Mucosa of gallbladder (tissue), 1 donor: Measurements from ENCODE around the gene FUT3. TPM values are rescaled to one million over a fixed set of nuclear protein-coding genes. Genes with fewer than 3 reads are reported as not detected.
A peak's percentile ranks its signal among the peaks of the same experiment; 100 is the strongest.
"Not testable (repeated sequence)": the region's sequence is repeated elsewhere in the genome, so short reads cannot be mapped to it uniquely, and the experiment has no call there.

ENCODE experiments used
- DNase-seq: peaks from one replicate; pipeline ENCODE4 v3.0.0-alpha.2; 2020; ENCODE audit warnings: low spot score
- total RNA-seq: library from RNA; stranded (reverse); gene quantifications from one replicate; pipeline ENCODE4 v1.2.1, GENCODE V29; 2021
- donor health status: DM: no; HTN: no; CAD: no.

Gene FUT3
- total RNA-seq, 1 donor from 2014 or later, result 127 TPM

DNA sequence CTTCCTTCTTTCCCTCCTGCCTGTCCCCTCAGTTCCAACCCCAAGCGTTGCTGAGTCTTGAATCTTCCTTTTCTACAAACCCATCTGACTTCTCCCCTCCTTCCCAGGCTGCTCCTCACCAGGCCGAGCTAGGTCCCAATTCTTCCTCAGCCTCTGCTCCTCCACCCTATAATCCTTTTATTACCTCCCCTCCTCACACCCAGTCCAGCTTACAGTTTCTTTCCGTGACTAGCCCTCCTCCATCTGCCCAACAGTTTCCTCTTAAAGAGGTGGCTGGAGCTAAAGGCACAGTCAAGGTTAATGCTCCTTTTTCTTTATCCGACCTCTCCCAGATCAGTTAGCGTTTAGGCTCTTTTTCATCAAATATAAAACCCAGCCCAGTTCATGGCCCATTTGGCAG lies 2.6 kb downstream of the FUT3 start:
- not testable (repeated sequence) for DNase-seq

DNA sequence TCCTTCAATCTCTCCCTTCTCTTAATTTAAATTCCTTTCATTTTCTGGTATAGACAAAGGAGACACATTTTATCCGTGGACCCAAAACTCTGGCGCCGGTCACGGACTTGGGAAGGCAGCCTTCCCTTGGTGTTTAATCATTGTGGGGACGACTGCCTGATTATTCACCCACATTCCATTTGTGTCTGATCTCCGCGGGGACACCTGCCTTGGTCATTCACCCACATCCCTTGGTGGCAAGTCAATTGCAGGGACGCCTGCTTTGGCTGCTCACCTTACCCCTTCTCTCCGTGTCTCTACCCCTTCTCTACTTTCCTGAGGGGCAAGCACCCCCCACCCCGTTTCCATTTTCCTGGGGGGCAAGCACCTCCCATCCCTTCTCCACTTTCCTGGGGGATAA lies 3.4 kb downstream of the FUT3 start:
- DNase-seq, result not testable (repeated sequence)

DNA sequence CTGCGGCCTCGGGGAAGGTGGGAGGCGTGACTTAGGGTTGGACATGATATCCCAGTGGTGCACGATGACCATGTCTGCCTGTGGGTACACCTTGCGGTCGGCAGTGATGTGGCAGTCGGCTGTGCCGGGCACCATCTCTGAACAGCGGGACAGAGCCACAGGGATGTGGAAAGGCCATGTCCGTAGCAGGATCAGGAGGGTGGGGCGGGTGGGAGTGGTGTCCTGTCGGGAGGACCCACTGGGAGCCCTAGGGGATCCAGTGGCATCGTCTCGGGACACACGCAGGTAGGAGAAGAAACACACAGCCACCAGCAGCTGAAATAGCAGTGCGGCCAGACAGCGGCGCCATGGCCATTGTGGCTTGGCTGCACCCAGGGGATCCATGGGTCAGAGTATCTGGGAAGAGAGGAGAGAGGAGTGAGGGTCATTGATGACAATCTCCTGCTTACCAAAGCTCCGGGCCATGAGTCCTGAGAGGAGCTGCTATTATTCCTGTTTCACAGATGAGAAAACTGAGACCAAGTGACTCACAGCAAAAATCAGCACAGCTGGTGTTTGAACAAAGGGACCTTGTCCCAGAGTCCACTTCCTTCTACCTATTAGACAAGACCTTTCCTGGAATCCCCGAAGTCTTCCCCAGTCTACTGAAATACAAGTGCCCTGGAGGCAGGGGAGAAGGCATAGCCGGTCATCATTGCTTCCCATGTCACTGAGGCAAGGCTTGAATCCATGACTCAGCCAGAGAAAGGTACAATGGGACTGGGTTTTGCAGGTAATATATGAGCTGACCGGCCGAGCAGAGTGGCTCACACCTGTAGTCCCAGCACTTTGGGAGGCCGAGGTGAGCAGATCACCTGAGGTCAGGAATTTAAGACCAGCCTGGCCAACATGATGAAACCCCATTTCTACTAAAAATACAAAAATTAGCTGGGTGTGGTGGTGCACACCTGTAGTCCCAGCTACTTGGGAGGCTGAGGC lies 6.5 kb downstream of the FUT3 start:
- no peak for DNase-seq

DNA sequence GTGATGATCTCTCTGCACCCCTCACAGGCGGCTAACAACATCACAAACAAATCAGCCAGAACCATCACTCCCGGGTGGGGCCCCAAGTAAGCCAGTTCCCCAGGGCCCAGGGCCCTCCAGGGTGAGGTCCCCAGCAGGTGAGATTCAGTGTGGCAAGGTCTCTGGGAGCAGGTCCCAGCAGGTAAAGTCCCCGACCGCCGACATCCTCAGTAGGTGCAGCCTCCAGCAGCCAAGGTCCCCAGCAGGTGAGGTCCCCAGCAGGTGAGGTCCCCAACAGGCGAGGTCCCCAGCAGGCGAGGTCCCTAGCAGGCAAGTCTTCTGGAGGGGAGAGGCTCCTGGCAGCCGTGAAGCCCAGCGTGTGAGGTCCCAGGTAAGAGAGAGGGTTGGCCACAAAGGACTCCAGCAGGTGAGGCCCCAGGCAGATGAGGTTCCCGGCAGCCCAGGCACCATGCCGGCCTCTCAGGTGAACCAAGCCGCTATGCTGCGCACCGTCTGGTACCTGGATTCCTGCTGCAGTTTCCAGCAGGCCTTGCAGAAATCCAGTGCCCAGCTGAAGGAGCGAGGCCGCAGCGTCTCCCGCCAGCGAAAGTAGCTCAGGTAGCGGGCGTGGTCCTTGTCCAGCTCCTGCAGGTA lies 7.8 kb downstream of the FUT3 start:
- no peak for DNase-seq

DNA sequence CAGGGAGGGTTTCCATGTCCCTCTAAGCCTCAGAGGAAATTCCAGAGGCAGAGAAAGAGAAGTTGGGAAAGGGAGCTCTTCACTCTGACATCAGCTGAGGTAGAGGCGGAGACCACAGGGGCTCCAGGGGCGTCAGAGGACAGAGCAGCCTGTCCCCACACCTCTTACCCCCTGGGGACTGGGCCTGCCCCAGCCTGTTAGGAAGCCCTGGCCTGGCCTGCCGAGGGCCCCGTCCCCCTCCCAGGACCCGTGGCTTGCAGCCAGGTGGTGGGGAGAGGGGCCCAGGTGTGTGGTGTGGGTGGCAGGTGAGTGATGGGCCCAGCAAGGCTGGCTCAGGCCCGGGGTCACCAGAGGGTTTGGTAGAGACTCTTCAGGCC lies 9.5 kb downstream of the FUT3 start:
- DNase-seq, result not testable (repeated sequence)

DNA sequence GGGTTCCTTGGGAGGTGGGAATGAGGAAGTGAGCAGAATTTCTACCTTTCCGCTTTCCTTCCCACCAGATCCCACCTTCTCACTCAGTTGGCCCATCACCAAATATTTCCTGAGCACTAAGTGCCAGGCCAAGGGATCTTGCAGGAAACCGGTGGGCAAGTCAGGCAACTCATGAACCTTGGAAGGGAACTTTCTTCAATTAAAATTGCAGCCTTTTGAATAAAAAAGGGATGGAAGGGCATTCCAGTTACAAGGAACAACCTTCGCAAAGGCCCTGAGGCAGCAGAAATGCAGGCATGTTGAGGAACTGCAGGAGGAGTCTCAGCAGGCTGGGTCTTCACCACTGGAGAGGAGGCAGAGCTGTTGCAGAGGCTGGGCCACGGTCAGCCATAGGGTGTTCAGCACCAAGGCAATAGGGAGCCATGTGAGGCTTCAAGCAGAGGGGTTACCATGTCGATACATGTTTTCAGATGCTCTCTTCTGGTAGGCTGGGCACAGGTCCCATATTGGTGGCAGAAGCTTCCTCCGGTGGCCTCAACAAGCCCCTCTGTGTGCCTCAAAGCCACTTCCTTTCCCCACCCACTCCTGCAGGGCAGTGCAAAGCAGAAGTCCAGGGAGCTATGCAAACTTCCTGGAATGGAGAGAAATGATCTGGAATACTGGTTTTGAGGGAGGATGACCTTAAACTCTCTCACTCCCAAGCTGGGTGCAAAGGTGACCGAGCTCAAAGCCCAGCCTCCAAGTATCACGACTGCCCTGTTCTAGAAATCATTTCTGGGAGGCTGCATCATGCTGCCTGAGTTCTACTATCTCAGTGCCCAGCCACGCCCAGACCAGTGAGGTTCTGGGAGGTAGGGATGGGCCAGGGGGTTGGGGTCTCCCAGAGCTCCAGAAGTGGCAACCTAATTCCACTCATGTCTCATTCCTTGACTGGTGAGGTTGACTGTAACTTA lies 11.9 kb downstream of the FUT3 start, which contains the start of gene FUT6:
Gene FUT6, minus strand, starts transcription at position 638 of the 953 bp plus-strand sequence. CDS start 7,135 bp downstream, outside the sequence.
- DNase-seq, result no peak

DNA sequence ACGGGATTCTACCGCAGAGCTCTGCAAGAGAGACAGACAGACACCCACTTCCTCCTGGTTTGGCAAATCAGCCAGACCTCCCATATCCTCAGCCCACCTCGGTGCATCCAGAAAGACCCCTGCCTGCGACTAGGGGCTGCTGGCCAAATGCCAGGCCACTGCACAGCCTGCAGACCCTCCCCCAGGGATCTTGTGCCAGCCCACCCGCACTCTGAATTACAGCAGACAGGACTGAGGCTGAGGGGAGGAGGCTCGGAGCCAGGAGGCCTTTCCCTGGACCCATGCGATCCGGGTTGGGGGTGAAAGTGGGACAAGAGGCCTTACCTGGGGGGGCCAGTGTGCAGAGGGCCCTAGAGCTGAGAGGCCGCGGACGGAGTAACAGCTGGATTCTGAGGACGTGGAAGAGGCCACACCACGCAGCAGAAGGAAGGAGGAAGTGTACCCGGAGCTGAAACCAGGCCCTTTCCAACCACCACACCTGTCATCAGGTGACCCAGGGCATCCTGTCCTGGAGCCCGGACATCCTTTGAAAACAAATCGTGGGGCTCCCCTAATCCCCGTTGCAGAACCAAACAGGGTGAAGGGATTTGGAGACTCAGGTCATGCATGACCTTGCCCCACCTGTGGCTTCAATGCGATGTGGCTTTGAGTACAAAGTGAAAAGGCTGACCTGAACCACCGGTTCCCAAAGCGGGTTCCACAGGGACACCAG lies 12.7 kb downstream of the FUT3 start:
- peak; percentile 55 for DNase-seq

DNA sequence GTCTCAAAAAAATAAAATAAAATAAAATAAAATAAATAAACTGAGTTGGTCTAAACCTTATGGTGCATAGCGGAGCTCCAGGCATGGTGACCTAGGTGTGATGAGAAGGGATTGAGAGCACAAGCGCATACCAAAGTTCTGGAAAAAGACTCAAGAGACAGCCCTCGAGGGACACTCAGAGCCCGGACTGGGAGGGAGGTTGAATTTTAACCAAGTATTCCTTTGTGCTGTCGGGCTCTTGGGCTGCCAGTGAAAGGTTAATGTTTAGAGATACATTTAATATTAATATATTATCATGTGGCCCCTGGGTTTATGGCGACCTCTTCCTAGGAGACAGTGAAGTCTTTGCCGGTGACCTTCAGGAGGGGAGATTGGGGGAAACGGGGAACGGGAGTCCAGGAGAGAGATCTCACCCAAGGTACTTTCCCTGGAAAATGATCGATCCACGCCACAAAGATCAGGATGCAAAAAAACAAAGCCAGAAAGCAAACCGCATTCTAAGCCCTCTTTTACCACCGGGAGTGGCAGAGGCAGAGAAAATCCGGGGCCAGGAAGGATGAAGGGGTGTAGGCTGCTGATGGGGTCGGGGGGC lies 13.4 kb downstream of the FUT3 start:
- peak; percentile 37 for DNase-seq

DNA sequence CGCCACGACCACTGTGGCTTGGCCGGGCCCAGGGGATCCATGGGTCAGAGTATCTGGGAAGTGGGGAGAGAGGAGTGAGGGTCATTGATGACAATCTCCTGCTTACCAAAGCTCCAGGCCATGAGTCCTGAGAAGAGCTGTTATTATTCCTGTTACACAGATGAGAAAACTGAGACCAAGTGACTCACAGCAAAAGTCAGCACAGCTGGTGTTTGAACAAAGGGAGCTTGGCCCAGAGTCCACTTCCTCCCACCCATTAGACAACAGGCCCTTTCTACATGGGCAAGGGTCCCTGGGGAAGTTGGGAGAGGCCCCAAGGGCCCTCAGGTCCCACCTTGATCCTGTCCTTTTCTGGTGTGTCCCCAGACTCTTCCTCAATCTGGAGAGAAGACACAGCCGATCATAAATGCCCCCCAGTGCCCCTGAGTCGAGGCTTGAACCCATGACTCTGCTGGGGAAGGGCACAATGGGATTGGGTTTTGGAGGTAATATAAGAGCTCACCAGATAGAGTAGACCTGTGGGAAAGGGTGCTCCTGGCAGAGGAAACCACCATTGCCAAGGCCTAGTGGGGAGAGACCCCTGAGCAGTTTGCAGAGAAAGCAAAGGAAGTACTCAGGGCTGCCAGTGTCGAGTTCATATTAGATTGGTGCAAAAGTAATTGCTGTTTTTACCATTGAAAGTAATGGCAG lies 18.6 kb downstream of the FUT3 start:
- DNase-seq, result no peak

DNA sequence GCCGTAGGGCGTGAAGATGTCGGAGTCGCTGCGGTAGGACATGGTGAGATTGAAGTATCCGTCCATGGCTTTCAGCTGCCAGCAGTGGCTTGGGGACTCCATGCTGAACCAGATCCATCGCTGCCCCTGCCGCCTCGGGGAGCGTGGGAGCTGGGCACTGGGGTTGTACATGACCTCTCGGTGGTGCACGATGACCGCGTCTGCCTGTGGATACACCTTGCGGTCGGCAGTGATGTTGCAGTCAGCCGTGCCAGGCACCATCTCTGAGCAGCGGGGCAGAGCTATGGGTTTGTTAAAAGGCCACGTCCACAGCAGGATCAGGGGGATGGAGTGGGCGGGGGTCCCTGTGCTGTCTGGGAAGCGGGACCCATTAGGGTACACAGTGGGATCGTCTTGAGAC lies 19.2 kb downstream of the FUT3 start:
- DNase-seq, result no peak

DNA sequence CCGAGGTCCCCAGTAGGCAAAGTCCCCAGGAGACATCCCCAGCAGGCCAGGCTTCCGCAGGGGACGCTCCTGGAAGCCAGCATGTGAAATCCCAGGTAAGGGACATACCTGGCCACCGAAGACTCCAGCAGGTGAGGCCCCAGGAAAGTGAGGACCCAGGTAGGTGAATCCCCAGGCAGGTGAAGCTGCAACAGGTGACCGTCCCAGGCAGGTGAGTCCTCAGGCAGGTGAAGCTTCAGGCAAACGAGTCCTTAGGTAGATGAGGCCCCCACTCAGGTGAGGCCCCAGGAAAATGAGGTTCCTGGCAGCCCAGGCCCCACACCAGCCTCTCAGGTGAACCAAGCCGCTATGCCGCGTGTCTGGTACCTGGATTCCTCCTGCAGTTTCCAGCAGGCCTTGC lies 20.1 kb downstream of the FUT3 start:
- DNase-seq, result no peak

DNA sequence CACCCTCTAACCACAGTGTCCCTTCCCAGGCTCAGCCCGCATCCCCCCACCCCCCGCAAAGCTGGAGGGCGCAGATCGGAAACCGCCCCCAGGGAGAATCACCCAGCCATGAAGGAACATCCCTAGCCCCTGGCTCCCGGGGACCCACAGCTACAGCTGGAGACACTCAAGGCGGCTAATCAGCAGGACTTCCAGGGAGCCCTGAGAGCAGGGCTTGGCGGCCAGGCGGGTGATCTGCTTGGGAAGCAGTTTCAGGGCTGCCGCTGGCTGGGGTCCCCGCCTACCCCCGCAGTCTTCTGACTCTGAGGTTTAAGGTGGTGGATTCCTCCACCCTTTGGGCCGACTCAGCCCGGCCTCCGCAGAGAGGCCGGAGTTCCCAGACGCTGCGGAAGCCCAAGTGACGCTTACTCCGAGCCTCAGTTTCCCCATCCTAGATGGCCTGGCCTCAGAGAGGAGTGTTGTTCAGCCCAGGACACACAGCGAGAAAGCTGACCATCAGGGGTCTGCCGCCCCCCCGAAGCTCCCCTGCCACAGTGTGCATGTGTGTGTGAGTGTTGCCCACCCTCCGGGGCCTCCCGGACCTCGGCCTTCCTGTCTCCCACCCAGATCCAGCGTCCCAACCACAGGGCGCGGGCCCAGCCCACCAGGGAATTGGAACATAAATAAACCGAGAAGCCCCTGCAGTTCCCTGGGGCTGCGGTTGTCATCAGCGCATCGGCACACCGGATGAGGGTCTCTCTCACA lies 21.5 kb downstream of the FUT3 start:
- DNase-seq, result no peak

DNA sequence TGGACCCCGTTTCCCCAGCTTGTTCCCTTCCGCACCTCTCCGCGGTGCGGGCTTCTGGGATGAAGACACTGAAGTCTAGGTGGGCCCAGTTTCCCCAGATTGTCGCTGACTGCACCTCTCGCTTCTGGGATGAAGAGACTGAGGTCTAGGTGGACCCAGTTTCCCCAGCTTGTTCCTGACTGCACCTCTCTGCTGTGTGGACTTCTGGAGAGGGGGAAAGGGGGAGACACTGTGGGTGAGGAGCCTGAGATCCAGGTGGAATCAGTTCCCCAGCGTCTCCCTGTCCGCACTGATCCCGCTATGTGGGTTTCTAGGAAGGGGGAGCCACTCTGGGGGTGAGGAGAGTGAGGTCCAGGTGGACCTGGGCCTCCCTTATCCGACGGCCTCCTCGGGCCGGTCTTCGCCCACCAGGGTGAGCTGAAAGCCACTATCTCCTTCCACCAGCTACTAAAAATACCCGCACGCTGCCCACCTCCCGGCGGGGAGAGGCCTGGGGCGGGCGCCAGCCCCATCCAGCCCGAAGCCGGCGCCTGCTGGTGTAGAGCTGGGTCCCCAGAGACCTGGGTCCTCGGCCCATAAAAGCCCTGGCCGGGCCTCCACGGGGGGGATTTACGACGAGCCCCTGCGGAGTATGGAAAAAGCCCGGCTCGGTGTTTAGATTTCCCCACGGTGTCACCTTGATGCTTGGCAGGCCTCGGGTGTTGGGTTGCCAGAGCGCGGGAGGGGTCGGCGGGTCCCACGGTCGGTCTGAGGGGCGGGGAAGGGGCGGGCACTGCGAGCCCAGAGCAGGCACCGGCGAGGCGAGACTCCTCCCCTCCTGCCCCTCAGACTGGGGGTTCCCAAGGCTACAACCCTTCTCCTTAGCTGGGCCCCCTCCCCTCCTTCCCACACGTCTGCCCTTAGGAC lies 22.3 kb downstream of the FUT3 start:
- DNase-seq, result no peak

DNA sequence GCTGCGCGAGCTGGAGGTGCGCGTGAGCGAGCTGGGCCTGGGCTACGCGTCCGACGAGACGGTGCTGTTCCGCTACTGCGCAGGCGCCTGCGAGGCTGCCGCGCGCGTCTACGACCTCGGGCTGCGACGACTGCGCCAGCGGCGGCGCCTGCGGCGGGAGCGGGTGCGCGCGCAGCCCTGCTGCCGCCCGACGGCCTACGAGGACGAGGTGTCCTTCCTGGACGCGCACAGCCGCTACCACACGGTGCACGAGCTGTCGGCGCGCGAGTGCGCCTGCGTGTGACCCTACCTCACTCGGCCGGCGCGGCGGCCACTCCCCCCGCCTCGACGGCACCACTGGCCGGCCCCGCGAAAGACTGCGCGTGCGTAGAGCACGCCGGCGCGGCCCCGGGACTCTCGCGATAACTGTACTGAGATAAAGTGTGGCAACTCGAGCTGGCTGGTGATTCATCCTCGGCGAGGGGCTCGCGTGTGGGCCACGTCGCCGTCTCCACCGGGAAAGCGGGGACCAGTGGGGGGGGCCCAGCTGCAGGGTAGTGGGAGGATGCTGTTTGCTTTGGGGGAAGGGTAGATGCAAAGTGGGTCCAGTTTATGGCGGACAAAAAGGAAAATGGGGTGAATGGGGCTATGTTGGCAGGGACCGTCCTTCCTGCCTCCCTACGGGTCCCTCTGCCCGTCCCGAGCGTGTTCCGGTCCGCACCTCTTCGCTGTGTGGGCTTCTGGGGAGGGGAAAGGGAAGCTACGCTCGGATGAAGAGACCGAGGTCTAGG lies 23.2 kb downstream of the FUT3 start:
- peak; percentile 96 for DNase-seq

DNA sequence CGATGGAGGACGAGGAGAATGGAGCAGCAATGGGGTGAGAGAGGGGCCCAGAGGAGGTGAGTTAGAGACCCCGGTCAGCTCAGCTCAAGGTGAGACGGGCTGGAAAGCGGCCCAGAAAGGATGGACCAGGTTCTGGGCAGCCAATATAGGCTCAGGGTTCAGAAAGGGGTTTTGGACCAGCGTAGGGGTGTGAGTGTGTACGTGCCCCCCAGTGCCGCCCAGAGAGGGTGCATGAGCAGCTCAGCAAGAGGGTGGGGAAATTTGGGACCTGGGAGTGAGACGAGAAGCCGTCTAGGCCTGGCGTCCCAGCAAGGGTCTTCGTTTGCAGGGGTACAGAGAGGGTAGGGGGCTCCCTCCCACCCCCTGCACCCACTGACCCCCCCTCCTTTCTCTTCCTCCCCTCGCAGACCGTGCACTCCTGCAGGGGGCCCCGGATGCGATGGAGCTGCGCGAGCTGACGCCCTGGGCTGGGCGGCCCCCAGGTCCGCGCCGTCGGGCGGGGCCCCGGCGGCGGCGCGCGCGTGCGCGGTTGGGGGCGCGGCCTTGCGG lies 23.8 kb downstream of the FUT3 start:
- no peak for DNase-seq

DNA sequence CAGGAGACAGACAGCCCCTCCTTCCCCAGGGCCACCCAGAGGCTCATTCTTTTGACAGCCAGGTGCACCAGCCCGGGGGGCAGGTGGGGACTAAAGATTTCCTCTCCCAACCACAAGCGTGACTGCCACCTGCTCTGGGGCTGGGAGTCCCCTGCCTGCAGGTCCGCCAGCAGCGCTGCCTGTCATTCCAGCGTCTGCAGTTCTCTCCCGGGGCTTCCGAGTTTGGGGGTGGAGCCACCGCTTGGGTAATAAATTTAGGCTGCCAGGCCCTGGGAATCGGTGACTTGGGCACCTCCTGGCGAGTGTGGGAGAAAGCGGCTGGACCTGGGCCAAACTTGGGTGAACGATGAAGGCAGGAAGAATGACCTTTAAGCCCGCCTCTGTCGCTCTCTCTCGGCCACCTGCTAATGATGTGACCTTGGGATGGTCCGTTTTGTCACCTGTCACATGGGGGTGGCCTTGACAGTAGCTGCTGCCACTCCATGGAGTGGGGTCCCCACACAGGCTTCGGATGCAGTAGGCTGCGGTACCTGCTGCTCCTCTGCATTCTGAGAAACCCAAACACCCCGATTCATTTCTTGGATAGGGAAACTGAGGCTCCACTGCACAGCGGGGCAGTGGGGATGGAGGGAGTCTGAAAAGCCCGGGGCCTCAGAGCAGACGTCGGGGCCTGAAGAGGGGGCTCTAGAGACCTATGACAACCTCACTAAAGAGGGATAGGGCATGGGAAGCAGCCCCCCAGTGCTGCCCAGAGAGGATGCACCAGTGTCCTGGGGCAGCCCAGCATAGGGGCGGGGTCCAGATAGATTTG lies 24.5 kb downstream of the FUT3 start:
- DNase-seq, result no peak
